ENCODE results near the gene SLC7A8.
A peak's percentile ranks its signal among the peaks of the same experiment; 100 is the strongest.
"Not testable (repeated sequence)": the region's sequence is repeated elsewhere in the genome, so short reads cannot be mapped to it uniquely, and the experiment has no call there.

Gene SLC7A8

DNA sequence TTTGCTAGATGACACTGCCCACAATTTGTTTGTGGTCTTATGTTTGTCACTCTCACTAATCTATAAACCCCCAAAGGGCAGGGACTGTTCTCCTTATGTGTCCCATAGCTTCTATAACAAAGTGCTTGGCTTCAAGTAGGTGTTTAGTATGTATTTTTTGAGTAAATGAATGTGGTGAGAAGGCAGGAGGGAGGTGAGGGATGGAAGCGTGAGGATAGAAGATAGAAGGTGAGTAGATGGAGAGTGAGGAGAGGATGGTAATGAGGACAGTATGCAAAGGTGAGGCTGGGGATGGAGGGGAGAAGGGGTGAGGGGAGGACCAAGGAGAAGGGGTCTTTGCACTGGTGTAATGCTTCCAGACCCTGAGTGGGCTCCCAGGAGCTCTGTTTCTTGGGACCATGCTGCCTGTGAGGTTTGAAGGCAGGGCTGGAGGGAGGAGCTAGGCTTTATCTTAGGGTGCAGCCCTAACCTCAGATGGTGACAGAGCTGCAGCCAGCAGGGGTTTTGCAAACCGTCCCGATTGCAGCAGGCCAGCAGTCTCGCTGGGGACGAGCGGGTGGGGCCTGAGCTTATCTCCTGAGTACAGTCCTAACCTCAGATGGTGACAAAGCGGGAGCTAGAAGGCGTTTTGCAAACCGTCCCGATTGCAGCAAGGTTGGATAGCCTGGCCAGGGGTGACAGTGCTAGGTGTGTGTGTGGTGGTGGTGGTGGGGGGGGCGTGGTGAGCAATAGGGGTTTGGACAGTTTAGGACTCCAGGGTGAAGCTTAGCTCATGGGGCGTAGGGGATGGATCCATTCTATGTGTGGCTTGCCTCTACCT, 70.9 kb downstream of the SLC7A8 start:
- FAIRE-seq (no peak), DNase-seq (ENCODE audit: insufficient read length, low spot score) (no peak)
- TF ChIP-seq PAX5 (IDR thresholded peaks at IDR 0.05; ENCODE audit: insufficient read depth, low read length, severe bottlenecking) (no peak), POU2F2 (IDR thresholded peaks at IDR 0.05; ENCODE audit: low read depth, low read length) (no peak), POLR2AphosphoS5 (IDR thresholded peaks at IDR 0.05; ENCODE audit: low read depth, low read length) (no peak), TAF1 (IDR thresholded peaks at IDR 0.05; ENCODE audit: low read depth, low read length) (no peak), SPI1 (IDR thresholded peaks at IDR 0.05; ENCODE audit: low read depth, low read length) (no peak), POLR2A (IDR thresholded peaks at IDR 0.05; ENCODE audit: low read depth, low read length) (no peak)

- TF ChIP-seq TAF1 (IDR thresholded peaks at IDR 0.05; ENCODE audit: low read depth, low read length) (no peak), POU2F2 (IDR thresholded peaks at IDR 0.05; ENCODE audit: low read depth, low read length) (no peak), POLR2A (IDR thresholded peaks at IDR 0.05; ENCODE audit: low read depth, low read length) (no peak), SPI1 (IDR thresholded peaks at IDR 0.05; ENCODE audit: low read depth, low read length) (no peak), PAX5 (IDR thresholded peaks at IDR 0.05; ENCODE audit: insufficient read depth, low read length, severe bottlenecking) (no peak), POLR2AphosphoS5 (IDR thresholded peaks at IDR 0.05; ENCODE audit: low read depth, low read length) (no peak)
- FAIRE-seq (no peak), DNase-seq (ENCODE audit: insufficient read length, low spot score) (no peak)
These were observed 72.7 kb downstream of the SLC7A8 start for GRCh38 chr14:23110579-23111365.

DNA sequence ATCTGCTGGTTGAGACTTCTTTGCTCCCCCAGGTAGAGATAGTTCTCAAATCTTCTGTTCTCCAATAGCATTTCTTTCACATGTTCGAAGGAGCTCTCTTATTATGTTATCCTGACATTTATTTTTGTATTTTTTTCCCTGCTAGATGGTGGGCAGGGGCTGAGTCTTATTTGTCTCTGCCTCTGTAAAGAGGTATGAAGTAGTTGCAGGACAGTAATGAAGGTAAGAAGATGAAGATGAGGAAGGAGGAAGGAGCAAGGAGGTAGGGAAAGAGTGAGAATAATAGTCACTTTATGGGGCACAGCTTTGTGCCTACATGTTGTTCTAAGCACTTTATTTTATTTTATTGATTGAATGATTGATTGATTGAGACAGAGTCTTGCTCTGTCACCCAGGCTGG, 73.7 kb downstream of the SLC7A8 start:
- FAIRE-seq (no peak), DNase-seq (ENCODE audit: insufficient read length, low spot score) (no peak)
- TF ChIP-seq POLR2A (IDR thresholded peaks at IDR 0.05; ENCODE audit: low read depth, low read length) (no peak), TAF1 (IDR thresholded peaks at IDR 0.05; ENCODE audit: low read depth, low read length) (no peak), SPI1 (IDR thresholded peaks at IDR 0.05; ENCODE audit: low read depth, low read length) (no peak), POLR2AphosphoS5 (IDR thresholded peaks at IDR 0.05; ENCODE audit: low read depth, low read length) (no peak), POU2F2 (IDR thresholded peaks at IDR 0.05; ENCODE audit: low read depth, low read length) (no peak), PAX5 (IDR thresholded peaks at IDR 0.05; ENCODE audit: insufficient read depth, low read length, severe bottlenecking) (no peak)

GRCh38 chr14:23108169-23108568, 75.3 kb downstream of the SLC7A8 start:
- FAIRE-seq; DNase-seq (ENCODE audit: insufficient read length, low spot score): not testable (repeated sequence)

DNA sequence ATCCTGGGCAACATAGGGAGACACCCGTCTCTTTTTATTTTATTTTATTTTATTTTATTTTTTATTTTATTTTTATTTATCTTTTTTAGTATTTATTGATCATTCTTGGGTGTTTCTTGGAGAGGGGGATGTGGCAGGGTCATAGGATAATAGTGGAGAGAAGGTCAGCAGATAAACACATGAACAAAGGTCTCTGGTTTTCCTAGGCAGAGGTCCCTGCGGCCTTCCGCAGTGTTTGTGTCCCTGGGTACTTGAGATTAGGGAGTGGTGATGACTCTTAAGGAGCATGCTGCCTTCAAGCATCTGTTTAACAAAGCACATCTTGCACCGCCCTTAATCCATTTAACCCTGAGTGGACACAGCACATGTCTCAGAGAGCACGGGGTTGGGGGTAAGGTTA, 75.8 kb downstream of the SLC7A8 start:
- not testable (repeated sequence) for DNase-seq (ENCODE audit: insufficient read length, low spot score); FAIRE-seq

GRCh38 chr14:23106747-23107045, 76.8 kb downstream of the SLC7A8 start:
- DNase-seq (ENCODE audit: insufficient read length, low spot score) = no peak
- FAIRE-seq = no peak
- TF ChIP-seq PAX5 (IDR thresholded peaks at IDR 0.05; ENCODE audit: insufficient read depth, low read length, severe bottlenecking) (no peak), POU2F2 (IDR thresholded peaks at IDR 0.05; ENCODE audit: low read depth, low read length) (no peak), POLR2AphosphoS5 (IDR thresholded peaks at IDR 0.05; ENCODE audit: low read depth, low read length) (no peak), SPI1 (IDR thresholded peaks at IDR 0.05; ENCODE audit: low read depth, low read length) (no peak), POLR2A (IDR thresholded peaks at IDR 0.05; ENCODE audit: low read depth, low read length) (no peak), TAF1 (IDR thresholded peaks at IDR 0.05; ENCODE audit: low read depth, low read length) (no peak)

GRCh38 chr14:23105348-23105824, 78.1 kb downstream of the SLC7A8 start:
- DNase-seq (ENCODE audit: insufficient read length, low spot score) = no peak
- no peak for FAIRE-seq
- peak; percentile 23; the same call in 1 of the 2 replicates for TF ChIP-seq SPI1 (IDR thresholded peaks at IDR 0.05; ENCODE audit: low read depth, low read length)
- TF ChIP-seq POLR2A (IDR thresholded peaks at IDR 0.05; ENCODE audit: low read depth, low read length) = no peak

- no peak for TF ChIP-seq POLR2AphosphoS5 (IDR thresholded peaks at IDR 0.05; ENCODE audit: low read depth, low read length)
- no peak for TF ChIP-seq TAF1 (IDR thresholded peaks at IDR 0.05; ENCODE audit: low read depth, low read length)
- TF ChIP-seq PAX5 (IDR thresholded peaks at IDR 0.05; ENCODE audit: insufficient read depth, low read length, severe bottlenecking) = no peak
- TF ChIP-seq POU2F2 (IDR thresholded peaks at IDR 0.05; ENCODE audit: low read depth, low read length) = no peak
- TF ChIP-seq SPI1 (IDR thresholded peaks at IDR 0.05; ENCODE audit: low read depth, low read length) = no peak
- TF ChIP-seq POLR2A (IDR thresholded peaks at IDR 0.05; ENCODE audit: low read depth, low read length) = no peak
- DNase-seq (ENCODE audit: insufficient read length, low spot score) = no peak
- FAIRE-seq = no peak
These were observed 78.7 kb downstream of the SLC7A8 start, which contains the start of gene CIROP for GRCh38 chr14:23104591-23105347. CIROP (minus strand) TSS chr14:23104989; CDS start chr14:23104920, 69 bp downstream.

DNA sequence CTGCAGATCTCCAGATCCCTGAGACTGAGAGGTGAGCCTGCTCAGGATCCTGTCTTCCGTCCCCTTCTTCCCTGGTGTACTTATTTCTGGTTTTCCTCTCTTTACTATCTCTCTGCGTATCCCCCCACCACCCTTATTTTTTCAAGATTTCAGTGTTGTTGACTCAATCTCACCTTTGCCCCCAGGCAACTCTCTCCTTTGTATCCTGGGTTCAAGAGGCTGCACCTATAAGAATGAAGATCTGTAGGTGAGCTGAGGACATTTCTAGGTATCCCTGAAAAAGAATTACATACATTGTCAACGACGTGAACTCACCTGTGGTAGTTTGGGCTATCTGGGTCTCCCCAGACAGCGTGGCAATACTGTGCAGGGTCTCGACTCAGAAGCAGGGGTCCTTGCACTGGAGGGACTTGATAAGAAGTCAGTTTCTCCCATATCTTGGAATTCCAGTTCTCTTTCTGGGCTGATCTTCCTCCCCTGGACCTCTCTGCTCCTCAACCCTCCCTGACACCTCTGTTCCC, 79.3 kb downstream of the SLC7A8 start:
- TF ChIP-seq TAF1 (IDR thresholded peaks at IDR 0.05; ENCODE audit: low read depth, low read length) = no peak
- TF ChIP-seq SPI1 (IDR thresholded peaks at IDR 0.05; ENCODE audit: low read depth, low read length) = no peak
- TF ChIP-seq POU2F2 (IDR thresholded peaks at IDR 0.05; ENCODE audit: low read depth, low read length) = no peak
- no peak for TF ChIP-seq POLR2A (IDR thresholded peaks at IDR 0.05; ENCODE audit: low read depth, low read length)
- TF ChIP-seq POLR2AphosphoS5 (IDR thresholded peaks at IDR 0.05; ENCODE audit: low read depth, low read length) = no peak
- TF ChIP-seq PAX5 (IDR thresholded peaks at IDR 0.05; ENCODE audit: insufficient read depth, low read length, severe bottlenecking) = no peak
- no peak for FAIRE-seq
- DNase-seq (ENCODE audit: insufficient read length, low spot score) = no peak
